Activated CD4-positive, alpha-beta T cell treated with anti-CD3 and anti-CD28 coated beads, Interleukin-2, Interleukin-6, amounts not matched to agents 100 ng/mL and 50 ng/mL, durations not matched to agents 16 hours and 8 hours (primary cell): Measurements from ENCODE around the gene NUP214.
"Not testable (repeated sequence)": the region's sequence is repeated elsewhere in the genome, so short reads cannot be mapped to it uniquely, and the experiment has no call there.

Source experiments
- DNase-seq: peaks from one replicate; pipeline ENCODE4 v3.0.0-alpha.2; 2020

Gene NUP214

DNA sequence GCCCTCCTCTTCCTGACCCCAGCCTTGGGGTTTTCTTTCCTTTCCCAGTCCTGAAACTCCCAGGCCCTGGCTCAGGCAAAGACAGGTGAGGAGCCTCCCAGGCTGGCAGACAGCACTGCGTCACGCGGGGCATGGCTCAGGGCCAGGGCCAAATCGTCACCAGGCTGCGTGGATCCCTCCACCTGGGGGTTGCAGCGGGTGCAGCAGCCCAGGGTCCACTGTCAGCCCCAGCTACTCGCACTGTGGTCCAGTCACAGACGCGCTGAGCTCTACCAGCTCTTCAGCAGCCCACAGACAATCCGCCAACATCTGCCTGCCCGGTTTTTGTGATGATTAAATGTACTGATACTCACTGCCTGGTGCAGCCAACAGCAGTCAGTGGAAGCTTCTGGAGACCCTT lies 138.8 kb downstream of the NUP214 start:
- DNase-seq, result no peak

DNA sequence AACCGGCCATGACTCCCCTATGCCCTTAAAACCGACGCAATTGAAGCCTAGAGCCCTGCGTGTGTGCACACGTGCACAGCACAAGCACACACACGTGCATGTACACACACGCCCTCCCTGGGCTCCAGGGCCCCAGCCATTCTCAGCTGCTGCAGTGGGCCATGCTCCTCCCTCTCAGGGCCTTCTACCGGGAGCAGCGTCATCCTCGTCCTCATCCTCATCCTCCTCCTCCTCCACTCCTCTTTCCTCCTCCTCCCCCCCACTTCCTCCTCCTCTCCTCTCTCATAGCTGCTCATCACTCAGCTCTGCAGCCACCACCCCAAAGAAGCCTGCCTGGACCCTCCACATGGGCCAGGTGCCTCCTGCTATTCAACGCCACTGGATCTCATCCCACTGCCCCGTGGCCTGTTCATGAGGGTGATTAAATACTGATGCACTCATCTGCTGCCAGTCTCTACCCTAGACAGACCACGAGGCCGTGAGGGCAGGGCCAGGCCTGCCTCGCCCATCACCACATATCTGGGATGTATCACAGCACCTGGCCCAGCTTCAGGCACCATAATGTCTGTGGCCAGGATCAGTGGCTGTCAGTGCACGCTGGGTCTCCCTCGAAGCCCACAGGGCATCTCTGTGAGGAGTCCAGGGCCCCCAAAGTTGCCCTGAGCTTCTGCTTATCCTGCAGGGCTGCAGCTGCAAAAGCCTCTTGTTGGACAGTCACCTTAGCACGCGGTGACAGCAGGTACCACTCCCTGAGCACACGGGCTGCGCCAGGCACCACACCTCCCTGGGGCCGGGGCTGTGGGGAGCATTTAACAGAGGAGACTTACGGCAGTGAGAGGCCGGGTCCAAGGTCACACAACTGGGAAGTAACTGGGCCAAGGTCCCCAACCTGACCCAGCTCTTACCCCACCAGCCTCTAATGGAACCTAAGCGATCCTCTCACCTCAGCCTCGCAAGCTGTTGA lies 141.2 kb downstream of the NUP214 start:
- DNase-seq, result peak; percentile 80

DNA sequence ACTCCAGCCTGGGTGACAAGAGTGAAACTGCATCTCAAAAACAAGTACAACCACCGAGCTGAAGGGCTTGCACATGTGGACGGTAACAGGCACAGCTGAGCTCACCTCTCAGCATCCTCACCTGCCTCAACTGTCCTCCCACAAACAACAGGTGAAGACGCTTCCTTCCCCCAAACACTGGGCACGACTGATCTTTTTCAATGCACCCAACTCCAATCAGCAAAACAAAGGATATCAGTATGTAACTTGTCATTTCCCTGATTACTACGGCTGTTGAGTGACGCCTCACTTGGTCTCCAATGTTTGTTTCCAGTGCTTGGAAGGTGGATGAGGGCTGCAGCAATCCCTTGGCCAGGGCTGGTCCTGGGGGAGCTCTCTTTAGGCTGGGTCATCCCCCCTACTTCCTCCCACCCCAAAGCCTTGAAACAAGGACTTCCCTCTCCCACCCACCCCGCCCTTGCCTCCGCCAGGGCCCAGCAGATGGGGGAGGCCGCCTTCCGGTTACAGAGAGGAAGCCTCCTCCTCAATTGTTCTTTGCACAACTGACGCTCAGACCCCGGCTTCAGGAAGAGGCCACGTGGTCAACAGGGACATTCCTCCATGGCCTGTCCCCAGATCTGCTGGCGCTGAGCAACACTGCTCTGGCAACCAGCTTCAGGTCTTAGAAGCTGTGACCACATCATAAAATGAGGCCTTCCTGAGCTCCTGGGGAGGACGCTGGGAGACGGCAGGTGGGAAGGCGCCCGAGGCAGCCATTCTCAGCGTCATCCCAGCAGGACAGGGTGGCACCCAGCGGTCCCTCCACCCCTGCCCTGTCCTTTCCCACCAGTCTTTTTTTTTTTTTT lies 145.0 kb downstream of the NUP214 start:
- DNase-seq, result peak; percentile 80

DNA sequence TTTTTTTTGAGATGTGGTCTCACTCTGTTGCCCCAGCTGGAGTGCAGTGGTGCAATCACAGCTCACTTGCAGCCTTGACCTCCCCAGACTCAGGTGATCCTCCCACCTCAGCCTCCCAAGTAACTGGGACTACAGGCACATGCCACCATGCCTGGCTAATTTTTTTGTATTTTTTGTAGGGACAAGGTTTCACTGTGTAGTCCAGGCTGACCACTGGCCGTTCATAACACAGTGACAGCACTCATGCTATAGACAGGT lies 145.6 kb downstream of the NUP214 start:
- not testable (repeated sequence) for DNase-seq

DNA sequence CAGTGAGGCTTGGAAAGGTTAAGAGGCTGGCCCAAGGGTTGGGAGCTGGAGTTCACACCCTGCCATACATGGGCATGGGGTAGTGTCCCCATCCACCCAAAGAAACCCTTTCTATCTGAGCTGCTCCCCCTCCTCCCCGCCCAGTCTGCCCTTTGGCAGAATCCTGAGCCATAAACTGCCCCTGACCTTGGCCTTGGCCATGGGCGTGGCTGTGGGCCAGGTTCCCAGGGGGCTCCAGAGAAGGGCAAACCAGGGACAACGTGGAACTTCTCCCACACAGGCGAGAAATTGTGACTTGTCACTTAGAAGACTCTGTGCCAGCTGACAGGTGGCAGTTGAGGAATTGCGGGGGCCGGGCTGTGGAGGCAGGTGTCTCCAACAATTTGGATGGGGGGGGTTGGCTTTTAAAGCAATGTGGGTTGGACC lies 146.1 kb downstream of the NUP214 start:
- DNase-seq, result no peak

DNA sequence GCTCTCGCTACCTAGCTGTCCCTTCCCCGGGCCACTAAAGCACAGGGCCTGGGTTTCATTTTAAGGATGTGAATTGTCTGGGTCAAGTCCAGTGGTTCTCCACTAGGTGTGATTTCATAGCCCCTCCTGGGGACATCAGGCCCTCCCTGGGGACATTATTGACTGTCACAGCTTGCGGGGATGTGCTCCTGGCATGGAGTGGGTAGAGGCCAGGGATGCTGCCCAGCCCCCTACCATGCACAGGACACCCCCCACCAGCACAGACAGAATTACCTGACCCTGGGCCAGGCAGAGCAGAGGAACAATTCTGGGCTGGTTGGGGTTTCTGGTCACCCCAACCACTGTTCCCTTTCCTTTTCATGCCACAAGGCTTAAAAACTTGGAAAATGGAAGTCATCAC lies 146.8 kb downstream of the NUP214 start:
- DNase-seq, result peak; percentile 43

DNA sequence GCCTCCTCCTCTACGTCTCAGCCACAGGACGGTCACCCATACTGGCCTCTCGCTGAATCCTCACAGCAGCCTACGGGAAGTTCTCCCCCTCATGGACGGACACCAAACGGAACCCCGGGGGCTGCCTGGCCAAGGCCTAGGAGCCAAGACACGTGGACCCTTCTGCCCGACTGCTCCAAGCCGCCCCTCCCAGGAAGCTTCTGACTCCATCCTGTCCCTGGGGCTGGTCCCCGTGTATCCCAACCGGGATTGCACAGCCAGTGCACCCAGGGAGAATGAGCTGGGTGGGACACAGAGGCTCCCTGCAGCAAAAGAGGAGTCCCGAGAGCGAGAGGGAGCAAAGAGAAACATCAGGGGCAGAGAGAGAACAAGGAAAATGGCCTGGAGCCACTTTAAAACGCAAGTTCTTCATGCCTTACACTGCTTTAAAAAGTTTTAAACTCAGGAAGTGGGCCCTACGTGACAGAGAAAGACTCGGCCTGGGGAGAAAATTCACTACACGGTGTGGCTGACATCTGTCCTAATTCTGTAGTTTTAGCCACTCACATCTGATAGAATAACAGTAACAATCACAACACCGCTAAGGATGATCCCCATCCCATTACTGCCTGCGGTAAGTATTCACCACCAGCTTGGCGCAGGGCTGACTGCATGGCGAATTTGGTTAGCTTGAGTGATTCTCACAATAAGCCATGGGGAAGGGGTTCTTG lies 147.9 kb downstream of the NUP214 start:
- peak; percentile 61 for DNase-seq

DNA sequence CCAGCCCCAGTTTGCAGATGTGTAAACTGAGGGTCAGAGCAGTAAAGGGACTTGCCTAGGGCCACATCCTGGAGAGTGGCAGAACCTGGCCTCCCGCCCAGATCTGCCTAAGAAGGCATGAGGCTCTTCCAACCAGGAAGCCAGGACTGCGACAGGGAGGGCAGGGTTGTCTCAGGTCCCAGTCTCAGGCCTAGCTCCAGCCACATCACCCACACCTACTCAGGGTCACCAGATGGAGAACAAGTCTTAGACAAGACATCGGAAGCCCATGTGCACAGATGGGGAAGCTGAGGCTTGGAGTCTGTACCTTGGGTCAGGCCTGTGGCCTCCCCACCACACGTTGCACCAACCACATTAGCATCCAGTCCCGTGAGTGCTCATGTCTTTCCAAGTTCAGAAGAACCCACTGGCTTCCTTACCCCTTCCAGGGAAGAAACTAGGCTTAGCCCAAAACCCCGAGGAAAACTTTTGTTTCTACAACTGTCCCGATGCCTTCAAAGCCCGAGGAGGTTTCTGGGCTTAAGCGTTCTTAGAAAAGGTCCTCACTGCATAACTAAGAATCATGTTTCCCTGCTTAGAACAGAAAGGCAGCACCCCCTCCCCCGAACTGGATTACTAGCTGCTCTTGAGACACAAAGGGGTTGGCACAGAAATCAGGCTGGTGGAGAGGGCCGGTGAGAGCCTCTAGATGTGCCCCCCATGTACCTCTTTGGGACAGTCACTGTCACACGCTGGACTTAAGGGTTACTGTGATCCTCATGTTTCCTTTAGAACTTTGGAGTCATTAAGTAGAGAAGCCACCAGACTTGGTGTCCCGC lies 148.7 kb downstream of the NUP214 start:
- peak; percentile 63 for DNase-seq

DNA sequence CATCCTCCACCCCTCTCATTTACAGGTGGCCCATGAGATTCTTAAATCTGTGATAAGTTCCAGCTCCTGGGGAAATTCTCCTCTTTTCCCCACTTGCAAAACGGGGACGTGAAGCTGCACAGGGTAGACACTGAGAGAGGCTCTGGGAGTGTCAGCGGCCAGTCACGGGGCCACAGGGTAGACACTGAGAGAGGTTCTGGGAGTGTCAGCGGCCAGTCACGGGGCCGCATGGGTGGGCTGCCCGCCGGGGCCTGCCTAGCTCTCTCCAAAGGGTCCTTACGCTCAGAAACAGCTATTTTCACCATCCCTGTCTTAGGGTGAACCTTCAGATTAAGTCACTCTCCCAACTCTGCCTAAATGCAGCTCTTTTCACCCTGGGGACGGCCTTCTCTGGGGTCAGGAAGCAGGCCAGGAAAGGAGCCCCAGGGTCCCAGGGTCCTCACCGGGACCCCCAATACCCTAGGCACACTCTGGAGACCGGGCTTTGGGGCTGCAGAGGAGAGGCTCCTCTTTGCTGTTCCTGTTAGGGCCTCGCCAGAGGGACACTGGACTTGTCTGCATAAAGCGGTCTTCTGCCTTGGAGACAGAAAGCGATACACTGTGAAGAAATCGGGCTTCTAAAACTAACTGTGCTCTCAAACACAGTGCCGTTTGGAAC lies 149.4 kb downstream of the NUP214 start:
- DNase-seq, result peak; percentile 52

DNA sequence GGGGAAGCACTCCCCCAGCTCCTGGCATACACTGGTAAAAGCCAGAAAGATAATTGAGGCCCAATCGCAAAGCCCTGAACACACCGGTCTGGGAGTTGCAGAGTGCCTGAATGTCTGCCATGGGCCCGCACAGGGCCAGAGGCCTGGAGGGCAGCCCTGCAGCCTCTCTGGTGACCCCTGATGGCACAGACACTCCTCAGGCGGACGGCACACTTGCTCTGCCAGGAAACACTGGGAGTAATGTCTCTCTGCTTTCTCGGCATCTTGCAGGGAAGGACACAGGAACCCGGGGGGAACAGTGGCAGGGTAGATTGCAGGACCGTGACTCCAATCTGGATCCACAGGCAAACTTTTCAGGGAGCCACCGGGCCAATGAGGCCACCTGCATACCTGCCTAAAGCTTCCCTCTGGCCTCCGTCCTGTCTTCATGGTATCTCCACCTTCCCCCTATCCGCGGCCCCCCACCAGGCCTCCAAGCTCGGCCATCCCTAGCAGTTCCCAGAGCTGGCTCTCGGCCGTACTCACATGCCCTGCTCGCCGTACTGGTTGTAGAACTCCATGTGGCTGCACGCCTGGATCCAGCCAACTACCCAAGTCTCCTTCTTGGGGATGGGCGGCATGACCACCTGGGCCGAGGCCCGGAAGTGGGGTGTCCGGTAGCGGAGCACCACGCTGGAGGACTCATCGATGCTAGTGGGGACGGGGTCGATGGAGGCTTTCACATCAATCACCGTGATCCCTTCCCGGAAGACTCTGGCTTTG lies 150.1 kb downstream of the NUP214 start:
- DNase-seq, result peak; percentile 64

DNA sequence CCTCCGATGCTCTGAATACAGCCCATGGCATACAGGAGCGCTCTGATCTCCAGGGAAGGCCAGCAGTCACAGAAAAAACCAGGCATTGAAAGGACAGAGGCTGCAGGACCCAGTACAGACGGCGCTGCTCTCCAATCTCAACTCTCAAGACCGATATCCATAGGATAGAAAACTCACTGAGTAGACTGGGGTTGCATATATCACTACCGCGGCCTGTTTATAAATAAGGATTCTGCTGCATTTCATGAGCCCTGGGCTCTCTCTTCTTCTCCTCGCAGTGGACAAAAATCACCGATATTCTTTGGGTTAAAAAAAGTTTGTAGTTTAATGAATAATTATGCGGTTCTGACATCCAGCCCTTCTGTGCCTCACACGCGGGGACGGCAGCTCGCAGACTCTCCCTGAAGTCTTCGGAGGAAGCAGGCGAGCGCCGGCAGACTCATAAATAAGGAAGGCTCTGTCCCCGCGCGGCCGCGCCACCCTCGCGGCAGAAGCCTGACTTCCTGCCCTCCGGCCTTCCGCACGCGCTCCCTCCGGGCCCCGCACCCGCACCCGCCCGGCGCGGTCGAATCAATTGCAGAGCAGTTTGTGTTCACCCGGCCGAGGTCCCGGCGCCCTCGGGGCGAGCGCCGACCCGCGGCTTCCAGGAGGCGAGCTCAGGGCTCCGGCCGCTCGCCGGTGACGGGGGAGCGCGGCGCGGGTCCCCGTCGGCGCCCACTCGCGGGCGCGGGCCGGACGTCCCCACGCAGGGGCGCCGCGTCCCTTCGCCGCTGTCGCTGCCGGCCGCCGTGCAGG lies 150.9 kb downstream of the NUP214 start, which contains the start of gene FAM78A:
FAM78A (minus strand) TSS at position 417 of the 795 bp plus-strand sequence; CDS start at position 86, 331 bp downstream.
- DNase-seq, result peak; percentile 71

DNA sequence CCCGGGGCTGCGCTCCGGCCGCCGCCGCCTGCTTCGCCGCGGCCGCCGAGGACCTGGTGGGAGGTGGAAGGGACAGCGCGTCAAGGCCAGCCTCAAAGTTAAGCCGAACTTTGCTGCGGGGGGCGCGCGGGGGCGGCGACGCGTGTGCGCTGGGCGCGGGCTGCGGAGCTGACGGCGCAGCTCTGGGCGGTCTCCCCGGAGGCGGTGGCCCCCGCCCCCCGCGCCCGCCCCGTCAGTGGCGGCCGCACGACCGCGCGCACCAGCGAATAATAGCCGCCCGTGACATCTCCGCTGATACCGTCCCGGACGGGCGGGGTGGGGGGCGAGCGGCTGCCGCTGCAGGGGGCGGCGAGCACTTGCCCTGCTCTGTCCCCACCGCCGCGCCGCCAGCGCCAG lies 151.5 kb downstream of the NUP214 start:
- peak; percentile 59 for DNase-seq

DNA sequence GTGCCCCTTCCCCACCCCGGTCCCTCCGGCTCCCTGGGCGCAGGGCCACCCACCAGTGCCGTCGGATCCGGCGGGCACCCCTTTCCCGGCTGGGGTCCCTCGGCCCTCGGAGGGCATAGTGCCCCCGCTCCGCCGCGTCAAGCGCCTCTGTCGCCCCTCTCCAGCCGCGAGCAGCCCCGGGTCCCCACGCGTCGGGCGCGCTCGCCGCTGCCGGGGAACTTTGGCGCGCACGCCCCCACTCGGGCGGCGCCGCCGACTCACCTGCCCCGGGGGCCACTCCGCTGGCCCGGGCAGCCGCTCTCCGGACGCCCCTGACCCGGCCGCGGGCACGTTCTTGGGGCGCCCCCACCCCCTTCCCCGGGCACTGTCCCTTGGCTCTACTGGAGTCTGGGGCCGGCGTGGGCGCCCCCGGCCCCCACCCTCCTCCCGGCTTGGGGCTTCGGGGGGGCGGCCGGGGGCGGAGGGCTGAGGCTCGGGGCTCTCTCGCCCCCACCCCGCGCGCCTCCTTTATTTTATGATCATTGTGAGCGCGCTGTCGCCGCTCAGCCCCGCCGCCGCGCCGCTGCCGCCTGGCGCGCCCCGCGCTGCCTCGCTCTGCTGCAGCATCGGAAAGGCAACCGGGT lies 152.0 kb downstream of the NUP214 start:
- DNase-seq, result peak; percentile 30

DNA sequence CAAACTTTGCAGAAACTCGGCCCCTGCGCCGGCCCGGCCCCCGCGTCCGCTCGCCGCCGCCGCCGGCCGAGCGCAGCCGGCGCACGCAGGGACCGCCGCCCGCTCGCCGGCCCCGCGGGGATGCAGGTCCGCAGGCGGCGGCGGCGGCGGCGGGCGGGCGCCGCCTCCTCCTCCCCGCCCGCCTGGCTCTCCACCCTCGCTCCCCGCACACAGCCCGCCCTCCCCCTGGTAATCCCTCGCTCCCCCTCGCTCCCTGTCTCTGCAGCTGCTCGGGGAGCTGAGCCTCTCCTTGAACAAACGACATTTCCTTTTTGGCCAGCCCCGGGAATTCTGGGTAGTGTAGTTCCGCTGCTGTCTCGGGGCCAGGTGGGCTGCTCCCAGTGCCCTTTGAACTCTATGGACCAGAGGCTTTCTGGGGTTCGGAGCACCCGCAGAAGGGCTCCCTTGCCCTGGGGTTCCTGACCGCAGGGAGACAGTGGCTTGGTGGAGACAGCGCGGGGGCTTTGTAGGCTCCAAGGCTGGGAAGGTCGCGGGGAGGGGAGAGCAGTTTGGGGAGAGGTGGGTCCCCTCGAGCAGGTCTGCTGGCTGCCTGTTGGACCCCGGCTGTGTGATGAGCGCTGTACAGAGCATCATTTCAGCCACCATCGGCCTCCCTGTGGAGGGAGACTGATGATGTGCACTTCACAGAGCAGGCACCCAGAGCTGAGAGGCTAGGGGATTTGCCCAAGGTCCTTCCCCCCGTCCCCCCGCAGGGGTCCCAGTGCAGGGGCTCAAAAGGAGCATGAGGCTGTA lies 152.7 kb downstream of the NUP214 start:
- DNase-seq, result peak; percentile 88

DNA sequence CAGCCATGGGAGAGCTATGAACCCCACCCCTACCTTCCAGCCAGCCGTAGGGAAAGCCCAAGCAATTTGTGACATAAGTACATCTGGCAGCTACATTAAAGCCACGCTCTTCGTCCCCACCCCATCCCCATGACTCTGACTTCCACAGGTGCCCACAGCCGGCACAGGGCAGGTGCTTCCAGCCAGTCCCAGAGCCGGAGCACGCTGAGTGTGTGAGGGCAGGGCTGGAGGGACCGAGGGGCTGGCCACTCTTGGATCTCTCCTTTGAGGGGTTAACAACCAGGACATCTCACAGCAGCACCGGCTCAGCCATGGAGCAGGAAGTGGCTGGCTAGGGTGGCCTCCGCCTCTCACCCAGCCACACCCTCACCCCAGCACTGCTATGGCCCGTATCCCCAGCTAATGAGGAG lies 153.3 kb downstream of the NUP214 start:
- DNase-seq, result no peak

DNA sequence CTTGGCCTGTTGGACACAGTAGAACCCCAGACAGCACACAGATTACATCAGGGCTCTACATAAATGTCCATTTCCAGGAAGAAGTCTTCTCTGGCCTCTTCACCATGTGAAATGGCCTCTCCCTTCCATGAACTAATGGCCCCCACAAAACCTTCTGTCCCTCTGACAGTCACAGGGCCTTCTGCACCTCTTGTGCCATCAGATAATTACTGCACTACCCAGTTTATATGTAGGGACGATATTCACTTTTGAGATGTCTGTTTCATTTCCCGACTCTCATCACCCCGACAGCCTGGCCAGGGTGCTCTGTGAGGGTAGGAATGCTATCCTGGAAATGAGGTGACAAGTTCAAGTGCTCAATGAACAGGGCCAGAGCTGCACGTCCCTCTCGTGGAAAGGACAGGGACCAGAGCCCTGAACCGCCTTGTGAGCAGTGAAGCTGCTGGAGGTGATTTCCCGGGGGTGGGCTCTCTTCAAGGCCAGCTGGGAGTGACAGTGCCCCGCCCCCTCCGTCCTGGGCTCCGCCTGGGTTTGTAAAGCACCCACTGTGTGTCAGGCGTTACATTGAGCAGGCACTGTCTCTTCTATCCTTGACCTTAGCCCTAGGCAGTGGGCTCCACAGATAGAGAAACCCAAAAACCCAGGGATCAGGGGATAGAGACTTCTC lies 153.9 kb downstream of the NUP214 start:
- no peak for DNase-seq

DNA sequence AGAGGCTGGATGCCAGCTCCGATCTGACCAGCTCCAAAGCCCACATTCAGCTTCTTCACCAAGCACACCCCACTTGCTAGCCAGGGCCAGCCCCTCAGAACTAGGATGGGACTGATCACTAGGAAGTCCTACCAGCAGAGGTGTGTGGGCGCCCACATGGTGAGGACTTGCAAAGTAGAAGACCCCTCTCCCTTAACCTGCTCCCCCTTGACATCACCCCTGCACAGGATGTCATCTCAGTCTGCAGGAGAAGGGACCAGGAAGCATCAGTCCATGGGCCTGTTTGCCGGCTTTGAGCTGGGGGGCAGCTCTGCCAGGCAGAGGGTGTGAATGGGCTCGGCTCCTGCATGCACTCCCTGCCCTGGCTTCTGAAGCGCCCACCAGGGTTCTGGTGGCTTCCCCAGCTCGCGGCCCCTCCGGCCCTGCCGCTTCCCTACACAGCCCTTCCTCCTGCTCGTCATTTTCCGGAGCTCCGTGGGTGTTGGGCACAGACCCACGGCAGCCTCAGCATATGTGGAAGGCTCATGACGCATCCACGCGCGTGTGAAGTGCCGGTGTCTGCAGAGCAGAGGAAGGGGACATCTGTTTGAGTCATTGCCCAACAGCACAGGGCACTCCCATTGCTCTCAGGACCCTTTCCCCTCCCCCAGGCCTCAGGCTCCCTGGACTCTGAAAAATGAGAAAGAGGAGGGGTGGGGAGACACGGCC lies 154.6 kb downstream of the NUP214 start:
- no peak for DNase-seq
